Measurements from ENCODE around the gene AFF3.
"Not testable (repeated sequence)": the region's sequence is repeated elsewhere in the genome, so short reads cannot be mapped to it uniquely, and the experiment has no call there.

Gene AFF3

GRCh38 chr2:99543247-99543646 lies 599.1 kb downstream of the AFF3 start:
- DNase-seq (ENCODE audit: low spot score): no peak

GRCh38 chr2:99537910-99538485 lies 604.4 kb downstream of the AFF3 start:
- no peak for DNase-seq (ENCODE audit: low spot score)

GRCh38 chr2:99524056-99524455 lies 618.3 kb downstream of the AFF3 start:
- no peak for DNase-seq (ENCODE audit: low spot score)

GRCh38 chr2:99522157-99522556 lies 620.2 kb downstream of the AFF3 start:
- DNase-seq (ENCODE audit: low spot score): no peak

- DNase-seq (ENCODE audit: low spot score): no peak
Measured at GRCh38 chr2:99520813-99521212, 621.6 kb downstream of the AFF3 start.

GRCh38 chr2:99520195-99520594 lies 622.2 kb downstream of the AFF3 start:
- DNase-seq (ENCODE audit: low spot score): no peak

DNA sequence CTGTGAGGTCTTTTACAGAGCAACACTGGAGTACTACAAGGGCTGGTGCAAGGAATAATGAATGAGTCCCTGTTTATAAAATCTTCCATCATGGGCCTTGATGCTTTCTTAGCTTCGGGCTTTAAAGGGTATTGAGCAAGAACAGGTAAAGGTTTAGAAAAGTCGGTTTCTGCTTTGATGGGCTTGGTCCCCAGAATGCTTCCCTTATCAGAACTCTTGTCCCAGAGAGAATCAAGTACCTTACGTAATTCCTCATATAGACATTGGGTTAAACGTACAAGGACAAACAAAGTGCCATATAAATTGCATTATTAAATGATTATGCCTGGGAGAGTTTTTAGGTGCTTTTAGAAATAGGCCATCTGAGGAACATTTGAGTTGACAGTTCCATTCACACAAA lies 628.0 kb downstream of the AFF3 start:
- DNase-seq (ENCODE audit: low spot score): no peak

- no peak for DNase-seq (ENCODE audit: low spot score)
Measured at GRCh38 chr2:99512181-99512591, 630.2 kb downstream of the AFF3 start.

GRCh38 chr2:99509387-99509786 lies 633.0 kb downstream of the AFF3 start:
- no peak for DNase-seq (ENCODE audit: low spot score)

DNA sequence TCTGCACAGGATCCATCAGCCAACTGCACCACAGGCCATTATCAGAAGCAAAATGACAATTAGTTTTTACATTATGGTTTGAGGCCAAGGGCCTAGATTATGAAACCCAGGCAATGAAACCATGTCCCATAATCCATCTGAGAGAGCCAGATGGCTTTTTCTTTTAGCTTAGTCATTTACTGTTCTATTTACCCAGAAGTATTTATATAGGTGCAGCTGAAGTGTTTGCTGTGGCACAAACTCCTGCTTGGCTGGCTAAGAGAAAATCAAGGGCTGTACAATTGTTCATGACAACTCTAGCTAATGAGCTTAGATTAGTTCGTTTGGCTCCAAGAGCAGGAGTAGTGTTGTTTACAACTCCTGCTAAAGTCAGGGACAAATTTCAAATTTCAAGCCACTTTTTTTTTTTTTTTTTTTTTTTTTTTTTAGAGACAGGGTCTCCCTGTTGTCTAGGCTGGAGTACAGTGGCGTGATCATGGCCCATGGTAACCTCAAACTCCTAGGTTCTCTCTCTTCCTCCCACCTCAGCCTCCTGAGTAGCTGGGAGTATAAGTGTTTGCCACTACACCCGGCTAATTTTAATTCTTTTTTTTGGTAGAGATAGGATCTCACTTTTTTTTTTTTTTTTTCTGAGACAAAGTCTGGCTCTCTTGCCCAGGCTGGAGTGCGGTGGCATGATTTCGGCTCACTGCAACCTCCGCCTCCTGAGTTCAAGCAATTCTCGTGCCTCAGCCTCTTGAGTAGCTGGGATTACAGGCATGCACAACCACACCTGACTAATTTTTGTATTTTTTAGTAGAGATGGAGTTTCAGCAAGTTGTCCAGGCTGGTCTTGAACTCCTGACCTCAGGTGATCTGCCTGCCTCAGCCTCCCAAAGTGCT lies 634.2 kb downstream of the AFF3 start:
- no peak for DNase-seq (ENCODE audit: low spot score)

DNA sequence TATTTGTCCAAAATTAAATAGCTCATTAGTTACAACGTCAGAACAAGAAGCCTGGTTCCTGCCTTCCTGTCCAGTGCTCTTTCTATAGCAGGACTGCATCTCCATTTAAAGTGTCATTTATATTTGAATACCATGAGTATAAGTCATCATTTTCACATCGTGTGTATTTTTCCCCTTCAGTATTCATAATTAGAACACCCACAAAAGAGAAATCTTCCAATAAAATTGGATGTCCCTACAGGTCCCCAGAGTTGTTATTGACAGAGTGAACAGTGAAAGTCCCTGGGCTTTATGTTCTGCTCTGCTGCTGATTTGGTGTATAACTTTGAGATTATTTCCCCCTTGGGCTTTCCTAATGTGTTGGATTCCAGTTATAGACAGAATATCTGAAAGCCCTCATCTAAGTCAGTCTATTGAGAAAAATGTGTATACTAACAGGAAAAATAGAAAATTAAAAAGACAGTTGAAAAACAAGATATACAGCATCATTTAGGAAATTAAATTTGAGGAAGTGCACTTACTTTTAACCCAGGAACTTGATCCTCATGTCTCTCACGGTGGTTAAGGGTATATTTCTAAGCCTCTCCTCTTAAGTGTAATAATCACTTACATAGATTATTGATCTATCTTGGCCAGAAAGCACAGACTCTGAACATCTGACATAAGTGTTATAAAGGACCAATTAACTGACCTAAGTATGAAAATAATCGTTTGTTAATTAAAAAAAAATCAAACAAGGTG lies 637.4 kb downstream of the AFF3 start:
- DNase-seq (ENCODE audit: low spot score): no peak

GRCh38 chr2:99503662-99504416 lies 638.6 kb downstream of the AFF3 start:
- DNase-seq (ENCODE audit: low spot score): not testable (repeated sequence)

DNA sequence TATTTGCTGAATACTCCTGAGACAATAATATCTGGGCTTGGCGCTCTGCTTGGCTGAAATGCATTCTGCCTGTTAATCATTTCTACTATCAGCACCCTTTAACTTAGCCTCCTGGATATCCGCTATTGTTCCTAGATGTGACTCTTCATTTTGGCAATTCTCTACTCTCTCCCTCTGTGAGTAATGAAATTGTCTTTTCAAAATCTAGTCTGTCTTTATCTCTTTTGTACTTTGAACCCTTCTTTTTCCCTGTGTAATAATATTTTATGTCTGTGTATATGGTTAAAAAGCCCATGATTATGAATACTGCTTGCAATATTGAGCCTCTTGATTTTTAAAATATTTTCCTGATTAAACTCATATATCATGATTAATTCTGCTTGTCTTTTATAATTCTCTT lies 646.4 kb downstream of the AFF3 start:
- DNase-seq (ENCODE audit: low spot score): no peak

Measured in HuH-7 (cell line).